WI38 (cell line): ENCODE data around the gene CACNB2.
A peak's percentile ranks its signal among the peaks of the same experiment; 100 is the strongest.

Experiments used
- H3K4me3 ChIP-seq: 2 replicates; pipeline ENCODE4 v1.5.1; 2011; ENCODE audit warnings: low read depth, mild to moderate bottlenecking, control low read depth, low read length
- TF ChIP-seq, protein P1 (sequence below): IDR thresholded peaks from 2 replicates; pipeline ENCODE4 v1.5.1; 2012; ENCODE audit warnings: low read depth, mild to moderate bottlenecking, control low read depth, low read length

CACNB2 gene

DNA sequence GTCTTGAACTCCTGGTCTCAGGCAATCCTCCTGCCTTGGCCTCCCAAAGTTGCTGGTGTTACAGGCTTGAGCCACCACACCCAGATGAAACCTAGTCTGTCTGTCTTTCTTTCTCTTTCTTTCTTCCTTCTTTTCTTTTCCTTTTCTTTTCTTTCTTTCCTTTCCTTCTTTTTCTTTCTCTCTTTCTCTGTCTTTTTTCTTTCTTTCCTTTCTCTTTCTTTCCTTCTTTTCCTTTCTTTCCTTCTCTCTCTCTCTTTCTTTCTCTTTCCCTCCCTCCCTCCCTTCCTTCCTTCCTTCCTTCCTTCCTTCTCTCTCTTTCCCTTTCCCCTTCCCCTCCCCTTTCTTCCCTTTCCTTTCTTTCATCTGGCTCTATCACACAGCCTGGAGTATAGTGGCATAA is 185.2 kb downstream of the CACNB2 start:
- TF ChIP-seq, protein P1, sequence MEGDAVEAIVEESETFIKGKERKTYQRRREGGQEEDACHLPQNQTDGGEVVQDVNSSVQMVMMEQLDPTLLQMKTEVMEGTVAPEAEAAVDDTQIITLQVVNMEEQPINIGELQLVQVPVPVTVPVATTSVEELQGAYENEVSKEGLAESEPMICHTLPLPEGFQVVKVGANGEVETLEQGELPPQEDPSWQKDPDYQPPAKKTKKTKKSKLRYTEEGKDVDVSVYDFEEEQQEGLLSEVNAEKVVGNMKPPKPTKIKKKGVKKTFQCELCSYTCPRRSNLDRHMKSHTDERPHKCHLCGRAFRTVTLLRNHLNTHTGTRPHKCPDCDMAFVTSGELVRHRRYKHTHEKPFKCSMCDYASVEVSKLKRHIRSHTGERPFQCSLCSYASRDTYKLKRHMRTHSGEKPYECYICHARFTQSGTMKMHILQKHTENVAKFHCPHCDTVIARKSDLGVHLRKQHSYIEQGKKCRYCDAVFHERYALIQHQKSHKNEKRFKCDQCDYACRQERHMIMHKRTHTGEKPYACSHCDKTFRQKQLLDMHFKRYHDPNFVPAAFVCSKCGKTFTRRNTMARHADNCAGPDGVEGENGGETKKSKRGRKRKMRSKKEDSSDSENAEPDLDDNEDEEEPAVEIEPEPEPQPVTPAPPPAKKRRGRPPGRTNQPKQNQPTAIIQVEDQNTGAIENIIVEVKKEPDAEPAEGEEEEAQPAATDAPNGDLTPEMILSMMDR = no peak
- H3K4me3 ChIP-seq = no peak overlapping the region

DNA sequence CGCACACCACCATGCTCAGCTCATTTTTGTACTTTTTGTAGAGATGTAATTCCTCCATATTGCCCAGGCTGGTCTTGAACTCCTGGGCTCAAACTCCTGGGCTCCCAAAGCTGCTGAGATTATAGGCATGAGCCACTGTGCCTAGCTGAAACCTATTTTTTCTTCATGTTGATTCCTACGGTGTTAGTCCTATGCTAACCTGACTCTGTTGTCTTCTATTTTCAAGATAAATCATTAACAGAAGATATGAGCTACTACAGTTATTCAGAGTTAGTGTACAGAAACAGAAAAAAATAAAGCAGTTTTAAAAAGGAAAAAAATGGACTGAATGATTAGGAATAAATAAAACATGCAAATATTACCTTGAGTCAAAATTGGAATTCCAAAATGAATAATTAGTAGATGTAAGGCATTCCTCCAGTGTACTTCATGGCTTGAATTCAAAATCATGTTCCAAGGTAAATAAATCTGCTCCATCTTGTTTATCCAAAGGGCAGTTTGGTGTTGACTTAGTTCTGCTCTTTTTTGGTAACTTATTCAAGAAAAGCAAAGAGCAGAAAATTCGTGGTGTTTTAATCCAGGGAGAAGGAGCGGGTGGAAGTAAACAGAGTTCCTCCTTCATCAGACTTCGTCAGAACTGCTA is 185.8 kb downstream of the CACNB2 start:
- TF ChIP-seq, protein P1 = no peak
- no peak overlapping the region for H3K4me3 ChIP-seq

DNA sequence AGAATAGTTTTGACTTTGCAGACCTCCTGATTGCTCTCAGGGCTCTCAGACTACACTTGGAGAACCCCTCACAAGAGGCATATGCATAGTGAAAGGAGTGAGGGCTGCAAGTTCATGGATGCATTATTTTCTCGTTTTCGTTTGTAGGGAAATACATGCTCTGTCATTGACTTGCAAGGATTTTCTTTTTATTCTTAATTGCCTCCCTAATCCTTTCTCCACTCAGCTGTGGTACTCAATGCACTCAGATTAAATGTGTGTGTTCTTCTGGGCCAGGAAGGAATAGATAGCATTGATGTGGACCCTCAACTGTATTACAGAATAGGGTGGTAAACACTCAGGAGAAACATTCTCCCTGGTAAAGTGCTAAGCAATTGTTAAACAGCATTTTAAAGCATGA is 188.7 kb downstream of the CACNB2 start:
- TF ChIP-seq, protein P1 = no peak
- no peak overlapping the region for H3K4me3 ChIP-seq

- H3K4me3 ChIP-seq = no peak overlapping the region
- TF ChIP-seq, protein P1 = no peak
These were observed 191.8 kb downstream of the CACNB2 start for GRCh38 chr10:18332048-18332447.

DNA sequence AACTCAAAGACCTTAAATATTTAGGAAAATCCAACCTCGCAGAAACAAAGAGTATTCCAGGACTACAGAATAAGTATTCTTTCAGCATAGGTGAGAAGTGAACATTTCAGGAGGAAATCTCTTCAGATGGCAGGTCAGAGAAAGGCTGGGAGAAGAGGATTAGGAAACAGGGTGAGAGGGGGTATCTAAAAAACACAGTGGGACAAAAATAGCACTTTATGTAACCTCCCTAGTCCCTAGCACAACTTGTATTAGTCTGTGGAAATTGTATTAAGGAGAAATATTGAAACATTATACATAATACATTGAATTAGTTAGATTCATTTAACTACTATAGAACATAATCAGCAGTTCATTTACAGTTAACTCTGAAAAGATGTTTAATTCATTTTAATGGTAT is 192.3 kb downstream of the CACNB2 start:
- H3K4me3 ChIP-seq = no peak overlapping the region
- TF ChIP-seq, protein P1 = no peak

DNA sequence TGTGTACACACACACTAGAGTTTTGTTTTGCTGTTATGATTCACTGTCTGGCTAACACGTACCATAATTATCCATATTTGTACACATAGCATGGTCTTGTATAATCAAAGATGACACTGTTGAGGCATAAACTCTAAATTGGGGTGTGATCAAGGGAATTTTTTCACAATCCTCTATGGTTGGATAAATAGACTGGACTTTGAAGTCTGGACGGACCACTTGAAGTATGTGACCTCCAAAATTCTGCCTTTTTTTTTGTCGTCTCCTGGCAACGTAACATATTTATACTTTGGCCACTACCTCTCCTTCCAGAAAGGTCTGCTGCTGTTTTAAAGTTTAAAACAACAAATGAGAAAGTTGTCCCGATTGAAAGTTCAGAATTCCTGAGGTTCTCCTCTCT is 193.4 kb downstream of the CACNB2 start:
- H3K4me3 ChIP-seq = peak overlapping the region; percentile 10; the same call in 1 of the 2 replicates
- TF ChIP-seq, protein P1 = no peak

GRCh38 chr10:18334116-18334867 is 194.1 kb downstream of the CACNB2 start:
- TF ChIP-seq, protein P1 = no peak
- peak overlapping the region; percentile 10; the same call in 1 of the 2 replicates for H3K4me3 ChIP-seq
